Endothelial cell of hepatic sinusoid (primary cell): ENCODE data around the gene CSMD2.

ENCODE experiments used
- in situ Hi-C: cut with HindIII; loops from 2 replicates; pipeline ENCODE4 v1.10.0; 2017; ENCODE audit warnings: low sequenced_read_pairs

Gene CSMD2

GRCh38 chr1:33660956-33661355, 504.1 kb downstream of the CSMD2 start:
- in situ Hi-C loops = no loop called here

- in situ Hi-C loops = no loop called here
Measured at GRCh38 chr1:33660244-33660643, 504.8 kb downstream of the CSMD2 start.

- in situ Hi-C loops = no loop called here
Measured at GRCh38 chr1:33659641-33660040, 505.4 kb downstream of the CSMD2 start.

- in situ Hi-C loops = no loop called here
Measured at GRCh38 chr1:33657833-33658232, 507.2 kb downstream of the CSMD2 start.

- in situ Hi-C loops = no loop called here
Measured at GRCh38 chr1:33656467-33657005, 508.5 kb downstream of the CSMD2 start.

GRCh38 chr1:33655496-33655895, 509.5 kb downstream of the CSMD2 start:
- in situ Hi-C loops = no loop called here

GRCh38 chr1:33654267-33654834, 510.7 kb downstream of the CSMD2 start:
- in situ Hi-C loops = no loop called here

GRCh38 chr1:33653226-33653625, 511.8 kb downstream of the CSMD2 start:
- in situ Hi-C loops = no loop called here

- in situ Hi-C loops = no loop called here
Measured at GRCh38 chr1:33650708-33651107, 514.3 kb downstream of the CSMD2 start.

GRCh38 chr1:33649759-33650158, 515.3 kb downstream of the CSMD2 start:
- in situ Hi-C loops = no loop called here

- in situ Hi-C loops = no loop called here
Measured at GRCh38 chr1:33643216-33643615, 521.8 kb downstream of the CSMD2 start.

GRCh38 chr1:33641104-33641830, 523.8 kb downstream of the CSMD2 start:
- in situ Hi-C loops = no loop called here

GRCh38 chr1:33640114-33640660, 524.8 kb downstream of the CSMD2 start:
- in situ Hi-C loops = no loop called here

- in situ Hi-C loops = no loop called here
Measured at GRCh38 chr1:33637846-33638440, 527.1 kb downstream of the CSMD2 start.

GRCh38 chr1:33636209-33636608, 528.8 kb downstream of the CSMD2 start:
- in situ Hi-C loops = no loop called here

GRCh38 chr1:33635336-33636012, 529.6 kb downstream of the CSMD2 start:
- in situ Hi-C loops = no loop called here

GRCh38 chr1:33634806-33635205, 530.2 kb downstream of the CSMD2 start:
- in situ Hi-C loops = no loop called here

GRCh38 chr1:33634143-33634542, 530.9 kb downstream of the CSMD2 start:
- in situ Hi-C loops = no loop called here

GRCh38 chr1:33633019-33633801, 531.8 kb downstream of the CSMD2 start:
- in situ Hi-C loops = no loop called here

GRCh38 chr1:33630686-33631085, 534.3 kb downstream of the CSMD2 start:
- in situ Hi-C loops = no loop called here
